ENCODE data around the gene FOSL2. TPM values are rescaled to one million over a fixed set of nuclear protein-coding genes. Genes with fewer than 3 reads are reported as not detected.

Gene FOSL2
- total RNA-seq, 1 experiment from 2014 or later = 34.2 TPM

DNA sequence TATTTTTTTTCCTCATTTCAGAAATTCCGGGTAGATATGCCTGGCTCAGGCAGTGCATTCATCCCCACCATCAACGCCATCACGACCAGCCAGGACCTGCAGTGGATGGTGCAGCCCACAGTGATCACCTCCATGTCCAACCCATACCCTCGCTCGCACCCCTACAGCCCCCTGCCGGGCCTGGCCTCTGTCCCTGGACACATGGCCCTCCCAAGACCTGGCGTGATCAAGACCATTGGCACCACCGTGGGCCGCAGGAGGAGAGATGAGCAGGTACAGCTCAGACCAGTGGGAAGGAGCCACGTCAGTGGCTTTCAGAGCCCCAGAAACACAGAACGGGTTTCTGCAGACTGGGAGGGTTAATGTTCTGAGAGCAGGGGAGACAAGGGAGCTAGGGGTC is 11.4 kb downstream of the FOSL2 start:
- H3K4me1 ChIP-seq (ENCODE audit: insufficient read depth, low read length) = no peaks in the 10 kb centered on the region
- no peak for ATAC-seq
- H3K9ac ChIP-seq (ENCODE audit: low read length) = no peak overlapping the region
- H3K4me3 ChIP-seq (ENCODE audit: low read length) = no peak overlapping the region
- intact Hi-C loops (cut with micrococcal nuclease) = no loop called here
- no peaks in the 10 kb centered on the region for H3K27me3 ChIP-seq (ENCODE audit: low read length)
- H4K20me1 ChIP-seq (ENCODE audit: low read length) = peaks cover 50% of the 10 kb centered on the region
- no peaks in the 10 kb centered on the region for H3F3A ChIP-seq (ENCODE audit: low read length, unreplicated experiment)
- peaks cover 55% of the 10 kb centered on the region for H3K36me3 ChIP-seq (ENCODE audit: low read depth, low read length)
- no peak overlapping the region for H3K27ac ChIP-seq (ENCODE audit: low read length)
- no peak for TF ChIP-seq EZH2phosphoT487 (IDR thresholded peaks at IDR 0.05; ENCODE audit: borderline replicate concordance, low read length)
- no TSS peak for BruUV-seq (replicated peaks)
- H2AFZ ChIP-seq (ENCODE audit: low read length) = no peak overlapping the region
- CTCF ChIA-PET = no interaction called here
- POLR2A ChIA-PET (ENCODE audit: unreplicated experiment) = no interaction called here
- no peaks in the 10 kb centered on the region for H3K9me3 ChIP-seq (ENCODE audit: low read length)
- peaks cover 61% of the 10 kb centered on the region for H3K79me2 ChIP-seq (ENCODE audit: low read length)
- DNase-seq = no peak
- H3K4me2 ChIP-seq (ENCODE audit: low read length) = no peak overlapping the region
- H3K9me2 ChIP-seq (replicated peaks; ENCODE audit: low read length) = no peaks in the 10 kb centered on the region

DNA sequence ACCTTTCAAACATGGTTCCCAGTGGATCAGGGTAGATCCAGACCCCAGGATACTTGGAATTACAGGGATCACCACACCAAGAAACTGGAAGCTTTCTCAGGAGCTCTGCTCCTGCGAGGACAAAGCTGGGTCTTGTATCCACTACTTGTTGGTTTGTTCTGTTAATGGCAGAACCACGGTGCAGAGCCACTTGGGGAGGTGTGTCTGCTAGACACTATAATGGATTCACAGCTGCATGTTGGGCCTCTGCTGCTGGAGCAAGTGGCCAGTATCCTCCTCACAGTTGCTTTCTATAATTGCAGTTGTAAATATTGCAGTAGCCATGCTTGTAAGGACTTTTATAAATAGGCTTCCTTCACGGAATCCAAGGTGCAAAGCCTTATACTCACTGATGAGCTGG is 12.9 kb downstream of the FOSL2 start:
- ChIA-PET CTCF (no interaction called here), POLR2A (ENCODE audit: unreplicated experiment) (no interaction called here)
- Histone ChIP-seq H3K79me2 (ENCODE audit: low read length) (peaks cover 47% of the 10 kb centered on the region), H3K9me3 (ENCODE audit: low read length) (no peaks in the 10 kb centered on the region), H3K9ac (ENCODE audit: low read length) (no peak overlapping the region), H3K27me3 (ENCODE audit: low read length) (no peaks in the 10 kb centered on the region), H3K4me2 (ENCODE audit: low read length) (no peak overlapping the region), H3K36me3 (ENCODE audit: low read depth, low read length) (peaks cover 63% of the 10 kb centered on the region), H3F3A (ENCODE audit: low read length, unreplicated experiment) (no peaks in the 10 kb centered on the region), H3K27ac (ENCODE audit: low read length) (no peak overlapping the region), H3K4me1 (ENCODE audit: insufficient read depth, low read length) (no peaks in the 10 kb centered on the region), H2AFZ (ENCODE audit: low read length) (no peak overlapping the region), H3K9me2 (replicated peaks; ENCODE audit: low read length) (no peaks in the 10 kb centered on the region), H4K20me1 (ENCODE audit: low read length) (peaks cover 36% of the 10 kb centered on the region), H3K4me3 (ENCODE audit: low read length) (no peak overlapping the region)
- BruUV-seq (replicated peaks) = no TSS peak
- ATAC-seq (no peak), DNase-seq (no peak)
- intact Hi-C loops (cut with micrococcal nuclease) = no loop called here
- TF ChIP-seq CTCF (conservative IDR thresholded peaks at IDR 0.05; ENCODE audit: low read depth, low read length) (no peak), EZH2 (IDR thresholded peaks at IDR 0.05; ENCODE audit: low read length, unreplicated experiment) (no peak), EZH2phosphoT487 (IDR thresholded peaks at IDR 0.05; ENCODE audit: borderline replicate concordance, low read length) (no peak)

DNA sequence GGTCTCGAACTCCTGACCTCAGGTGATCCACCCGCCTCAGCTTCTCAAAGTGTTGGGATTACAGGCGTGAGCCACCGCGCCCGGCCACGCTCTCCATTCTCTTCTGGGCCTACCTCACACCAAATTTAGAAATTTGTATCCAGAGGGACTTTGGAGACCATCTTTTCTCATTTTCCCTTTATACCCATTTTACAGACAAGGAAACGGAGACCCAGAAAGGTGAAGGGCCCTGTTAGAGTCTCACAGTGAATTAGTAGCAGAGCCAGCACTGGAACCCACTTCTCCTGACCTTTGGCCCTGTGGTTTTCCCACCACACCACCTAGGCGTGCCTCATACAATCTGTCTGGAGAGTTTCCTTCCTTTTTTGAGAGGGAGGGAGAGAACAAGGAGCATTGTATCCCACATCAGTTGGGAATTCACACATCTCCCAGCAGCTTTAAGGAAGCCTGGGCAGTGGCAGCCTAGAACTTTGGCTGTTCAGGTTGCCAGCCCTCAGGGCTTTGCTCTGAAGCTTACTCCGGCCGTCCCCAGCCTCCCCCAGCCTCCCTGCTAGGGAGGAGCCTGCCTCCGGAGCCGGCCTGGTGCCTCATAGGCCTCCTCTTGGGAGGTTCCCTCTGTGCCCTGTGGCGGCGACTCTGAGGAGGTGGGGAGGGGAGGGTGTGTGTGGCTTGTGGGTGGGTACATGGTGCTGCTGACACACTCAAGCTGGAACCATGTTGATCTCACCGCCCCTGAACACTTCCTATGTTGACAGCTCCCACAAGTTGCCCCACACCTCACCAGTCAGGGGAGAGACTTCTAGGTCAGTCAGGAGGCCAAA is 13.8 kb downstream of the FOSL2 start:
- intact Hi-C loops (cut with micrococcal nuclease) = no loop called here
- TF ChIP-seq EZH2phosphoT487 (IDR thresholded peaks at IDR 0.05; ENCODE audit: borderline replicate concordance, low read length) (no peak), CTCF (conservative IDR thresholded peaks at IDR 0.05; ENCODE audit: low read depth, low read length) (no peak), EZH2 (IDR thresholded peaks at IDR 0.05; ENCODE audit: low read length, unreplicated experiment) (no peak)
- no peaks in the 10 kb centered on the region for H3K4me1 ChIP-seq (ENCODE audit: insufficient read depth, low read length)
- no peak overlapping the region for H3K9ac ChIP-seq (ENCODE audit: low read length)
- H3K9me3 ChIP-seq (ENCODE audit: low read length) = no peaks in the 10 kb centered on the region
- no peaks in the 10 kb centered on the region for H3K9me2 ChIP-seq (replicated peaks; ENCODE audit: low read length)
- peaks cover 27% of the 10 kb centered on the region for H4K20me1 ChIP-seq (ENCODE audit: low read length)
- CTCF ChIA-PET = no interaction called here
- no peak for ATAC-seq
- H3K27ac ChIP-seq (ENCODE audit: low read length) = no peak overlapping the region
- H3K36me3 ChIP-seq (ENCODE audit: low read depth, low read length) = peaks cover 68% of the 10 kb centered on the region
- no peak overlapping the region for H2AFZ ChIP-seq (ENCODE audit: low read length)
- no peak overlapping the region for H3K4me2 ChIP-seq (ENCODE audit: low read length)
- H3K27me3 ChIP-seq (ENCODE audit: low read length) = no peaks in the 10 kb centered on the region
- POLR2A ChIA-PET (ENCODE audit: unreplicated experiment) = no interaction called here
- no peak for DNase-seq
- no peak overlapping the region for H3K4me3 ChIP-seq (ENCODE audit: low read length)
- peaks cover 37% of the 10 kb centered on the region for H3K79me2 ChIP-seq (ENCODE audit: low read length)
- no TSS peak for BruUV-seq (replicated peaks)
- H3F3A ChIP-seq (ENCODE audit: low read length, unreplicated experiment) = no peaks in the 10 kb centered on the region

All from PC-3 (cell line).